ENCODE results near the gene FUT7. TPM values are rescaled to one million over a fixed set of nuclear protein-coding genes. Genes with fewer than 3 reads are reported as not detected.
"Not testable (repeated sequence)": the region's sequence is repeated elsewhere in the genome, so short reads cannot be mapped to it uniquely, and the experiment has no call there.

Gene FUT7
- total RNA-seq, 1 donor from 2014 or later: 5.0 TPM

DNA sequence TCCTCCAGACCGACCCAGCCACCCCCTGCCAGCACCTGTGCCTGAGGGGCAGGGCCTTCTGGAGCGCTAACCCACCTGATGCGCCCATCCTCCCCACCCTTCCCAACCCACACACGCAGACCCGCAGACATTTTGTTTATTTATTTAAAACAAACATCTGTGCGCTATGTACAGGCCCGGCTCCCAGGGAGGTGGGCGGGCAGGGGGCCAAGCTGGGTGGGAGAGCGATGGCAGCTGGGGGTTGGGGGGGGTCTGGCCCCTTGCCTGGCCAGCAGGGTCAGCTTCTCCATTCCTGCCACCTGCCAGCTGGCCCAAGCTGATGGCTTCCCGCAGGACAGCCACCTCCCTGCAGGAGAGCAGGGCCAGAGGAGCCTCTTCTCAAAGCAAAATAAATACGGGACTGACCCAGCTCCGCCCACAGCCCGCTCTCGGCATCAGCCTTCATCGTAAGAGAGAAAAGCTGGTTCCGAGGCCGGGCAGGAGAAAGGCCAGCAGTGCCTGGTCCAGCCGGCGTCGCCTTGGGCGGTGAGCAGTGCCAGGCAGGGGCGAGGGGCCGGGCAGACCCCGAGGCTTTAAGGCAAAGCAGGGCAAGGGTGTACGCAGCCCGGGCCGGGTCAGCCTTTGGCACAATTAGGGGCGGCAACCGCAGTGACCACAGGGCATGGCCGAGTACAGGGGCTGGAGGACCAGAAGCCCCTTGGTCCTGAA is 24.6 kb downstream of the FUT7 start:
- no peak for ATAC-seq (ENCODE audit: low read depth)
- intact Hi-C loops (cut with micrococcal nuclease): no loop called here
- ChIA-PET POLR2A (no interaction called here), CTCF (no interaction called here)
- Mint-ChIP-seq H3K36me3 (ENCODE audit: low read depth) (peaks cover 2% of the 10 kb centered on the region), H3K27me3 (no peaks in the 10 kb centered on the region), H3K9me3 (no peaks in the 10 kb centered on the region), H3K4me1 (no peaks in the 10 kb centered on the region), H3K27ac (no peak overlapping the region), H3K4me3 (no peak overlapping the region)
- DNase-seq: no peak
- TF ChIP-seq, protein P1, sequence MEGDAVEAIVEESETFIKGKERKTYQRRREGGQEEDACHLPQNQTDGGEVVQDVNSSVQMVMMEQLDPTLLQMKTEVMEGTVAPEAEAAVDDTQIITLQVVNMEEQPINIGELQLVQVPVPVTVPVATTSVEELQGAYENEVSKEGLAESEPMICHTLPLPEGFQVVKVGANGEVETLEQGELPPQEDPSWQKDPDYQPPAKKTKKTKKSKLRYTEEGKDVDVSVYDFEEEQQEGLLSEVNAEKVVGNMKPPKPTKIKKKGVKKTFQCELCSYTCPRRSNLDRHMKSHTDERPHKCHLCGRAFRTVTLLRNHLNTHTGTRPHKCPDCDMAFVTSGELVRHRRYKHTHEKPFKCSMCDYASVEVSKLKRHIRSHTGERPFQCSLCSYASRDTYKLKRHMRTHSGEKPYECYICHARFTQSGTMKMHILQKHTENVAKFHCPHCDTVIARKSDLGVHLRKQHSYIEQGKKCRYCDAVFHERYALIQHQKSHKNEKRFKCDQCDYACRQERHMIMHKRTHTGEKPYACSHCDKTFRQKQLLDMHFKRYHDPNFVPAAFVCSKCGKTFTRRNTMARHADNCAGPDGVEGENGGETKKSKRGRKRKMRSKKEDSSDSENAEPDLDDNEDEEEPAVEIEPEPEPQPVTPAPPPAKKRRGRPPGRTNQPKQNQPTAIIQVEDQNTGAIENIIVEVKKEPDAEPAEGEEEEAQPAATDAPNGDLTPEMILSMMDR (IDR thresholded peaks at IDR 0.05): no peak

DNA sequence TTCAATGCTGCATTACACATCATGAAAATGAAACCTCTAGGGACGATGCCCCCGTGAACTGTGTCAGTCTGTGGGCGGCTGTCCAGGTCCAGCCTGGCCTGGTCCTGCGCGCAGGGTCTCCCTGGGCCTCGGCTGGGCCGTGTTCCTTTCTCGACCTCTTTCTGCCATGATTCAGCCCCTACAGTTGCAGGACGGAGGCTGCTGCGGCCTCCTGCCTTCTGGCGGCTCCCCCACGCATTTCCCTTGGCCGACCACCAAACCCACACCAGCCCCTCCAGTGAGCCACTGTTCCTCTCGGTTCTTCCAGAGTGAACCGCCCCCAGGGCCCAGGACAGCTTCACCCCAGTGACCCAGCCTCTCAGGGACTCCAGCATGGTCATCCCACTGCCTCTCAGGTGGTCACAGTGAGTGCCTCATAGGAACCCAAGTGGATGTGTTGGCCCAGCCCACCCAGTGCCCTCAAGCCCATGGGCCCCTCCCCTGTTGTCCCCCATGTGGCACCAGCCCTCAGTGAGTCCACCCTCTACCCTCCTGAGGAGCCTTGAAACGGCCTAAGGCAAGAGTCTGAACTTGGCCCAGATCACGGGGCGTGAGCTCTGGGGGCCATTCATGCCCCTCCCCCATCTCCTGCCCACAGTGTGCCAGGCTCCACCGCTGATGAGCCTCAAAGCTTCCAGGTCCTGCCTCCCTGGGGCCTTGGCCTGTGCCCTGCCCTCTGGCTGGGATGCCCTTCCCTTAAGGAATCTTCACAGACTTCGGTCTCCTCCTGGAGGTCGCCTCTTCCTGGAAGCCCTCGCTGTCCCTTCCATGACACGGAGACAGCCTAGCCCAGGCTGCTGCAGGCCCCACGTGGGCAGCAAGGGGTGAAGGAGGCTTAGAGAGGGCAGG is 25.5 kb downstream of the FUT7 start:
- H3K4me3 Mint-ChIP-seq: no peak overlapping the region
- no peaks in the 10 kb centered on the region for H3K27me3 Mint-ChIP-seq
- no peaks in the 10 kb centered on the region for H3K9me3 Mint-ChIP-seq
- intact Hi-C loops (cut with micrococcal nuclease): no loop called here
- ChIA-PET POLR2A (no interaction called here), CTCF (no interaction called here)
- TF ChIP-seq, protein P1 (IDR thresholded peaks at IDR 0.05): no peak
- no peak overlapping the region for H3K27ac Mint-ChIP-seq
- no peaks in the 10 kb centered on the region for H3K36me3 Mint-ChIP-seq (ENCODE audit: low read depth)
- peaks cover 1% of the 10 kb centered on the region for H3K4me1 Mint-ChIP-seq
- DNase-seq (no peak), ATAC-seq (ENCODE audit: low read depth) (no peak)

- ChIA-PET POLR2A (interaction anchor here (0.6 kb wide), 1 partner anchor 30 kb away, joined by 3 read pairs; no protein-coding TSS in a partner anchor), CTCF (interaction anchor here (0.7 to 1.0 kb wide), 2 partner anchors 31 to 87 kb away, joined by 3 to 7 read pairs; no protein-coding TSS in a partner anchor)
- not testable (repeated sequence) for DNase-seq; H3K9me3 Mint-ChIP-seq; H3K36me3 Mint-ChIP-seq (ENCODE audit: low read depth); H3K4me3 Mint-ChIP-seq; H3K27me3 Mint-ChIP-seq; H3K27ac Mint-ChIP-seq; ATAC-seq (ENCODE audit: low read depth)
- intact Hi-C loops (cut with micrococcal nuclease): loop anchor here (1.0 kb wide), 1 partner anchor 31 kb away; no protein-coding TSS in a partner anchor
- peaks cover 22% of the 10 kb centered on the region for H3K4me1 Mint-ChIP-seq
Observed at GRCh38 chr9:137004285-137004684, 27.6 kb downstream of the FUT7 start.

DNA sequence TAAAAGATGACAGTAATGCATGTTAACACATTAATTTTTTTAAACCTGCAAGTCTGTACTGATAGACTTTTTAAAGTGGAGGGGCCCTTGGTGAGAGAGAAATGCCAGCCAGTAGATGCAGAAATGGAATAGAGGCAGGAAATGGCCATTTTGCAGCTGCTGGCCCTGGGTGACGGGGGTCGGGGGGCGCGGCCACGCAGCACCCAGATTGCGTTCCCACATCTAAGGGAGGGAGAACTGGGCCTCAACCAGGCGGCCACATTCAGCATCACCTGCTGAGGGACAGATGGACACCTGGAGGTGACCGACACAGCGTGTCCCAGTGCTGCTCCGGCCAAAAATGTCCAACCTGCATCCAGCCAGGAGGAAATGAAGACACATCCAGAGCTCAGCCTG is 29.2 kb downstream of the FUT7 start:
- ATAC-seq (ENCODE audit: low read depth) (no peak), DNase-seq (no peak)
- POLR2A ChIA-PET: interaction anchor here (3.3 kb wide), 1 partner anchor 11 kb away, joined by 38 read pairs; the partner anchor contains the start of gene PAXX
- intact Hi-C loops (cut with micrococcal nuclease): no loop called here
- Mint-ChIP-seq H3K27me3 (no peaks in the 10 kb centered on the region), H3K4me3 (no peak overlapping the region), H3K4me1 (peaks cover 37% of the 10 kb centered on the region), H3K27ac (no peak overlapping the region), H3K36me3 (ENCODE audit: low read depth) (no peaks in the 10 kb centered on the region), H3K9me3 (no peaks in the 10 kb centered on the region)
- CTCF ChIA-PET: interaction anchor here (1.4 to 1.5 kb wide), 2 partner anchors 33 to 36 kb away, joined by 3 to 8 read pairs; no protein-coding TSS in a partner anchor
- TF ChIP-seq, protein P1 (IDR thresholded peaks at IDR 0.05): no peak

DNA sequence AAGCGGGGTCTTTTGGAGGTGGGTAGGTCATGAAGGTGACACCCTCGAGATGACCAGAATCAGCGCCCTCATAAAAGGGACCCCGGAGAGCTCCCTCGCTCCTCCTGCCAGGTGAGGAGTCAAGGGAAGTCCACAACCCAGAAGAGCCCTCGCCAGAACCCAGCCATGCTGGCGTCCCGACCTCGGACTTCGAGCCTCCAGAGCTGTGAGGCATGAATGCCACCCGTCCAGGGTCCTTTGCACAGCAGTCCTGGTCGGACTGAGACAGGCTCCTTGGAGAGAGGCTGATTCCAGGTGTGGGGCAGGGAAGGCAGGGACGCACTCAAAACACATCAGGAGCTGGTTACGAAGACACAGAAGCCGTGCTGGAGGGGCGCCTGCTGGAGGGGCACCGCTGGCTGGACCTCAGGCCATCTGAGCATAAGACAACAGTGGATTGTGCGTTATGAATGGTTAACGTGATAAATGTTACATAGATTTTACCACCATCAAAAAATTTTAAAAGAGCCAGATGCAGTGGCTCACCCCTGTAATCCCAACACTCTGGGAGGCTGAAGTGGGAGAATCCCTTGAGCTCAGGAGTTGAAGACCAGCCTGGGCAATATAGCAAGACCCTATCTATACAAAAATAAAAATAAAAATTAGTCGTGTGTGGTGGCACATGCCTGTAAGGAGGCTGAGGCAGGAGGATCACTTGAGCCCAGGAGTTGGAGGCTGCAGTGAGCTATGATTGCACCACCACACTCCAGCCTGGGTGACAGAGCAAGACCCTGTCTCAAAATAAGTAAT is 29.8 kb downstream of the FUT7 start:
- H3K36me3 Mint-ChIP-seq (ENCODE audit: low read depth): no peaks in the 10 kb centered on the region
- CTCF ChIA-PET: interaction anchor here (1.5 to 2.3 kb wide), 2 partner anchors 27 to 33 kb away, joined by 8 read pairs; no protein-coding TSS in a partner anchor

More for the DNA sequence above, 29.8 kb downstream of the FUT7 start:
- Mint-ChIP-seq H3K4me1 (peaks cover 43% of the 10 kb centered on the region), H3K27ac (no peak overlapping the region), H3K4me3 (no peak overlapping the region), H3K9me3 (no peaks in the 10 kb centered on the region), H3K27me3 (no peaks in the 10 kb centered on the region)
- DNase-seq (no peak), ATAC-seq (ENCODE audit: low read depth) (no peak)
- intact Hi-C loops (cut with micrococcal nuclease): no loop called here
- POLR2A ChIA-PET: interaction anchor here (0.7 to 3.3 kb wide), 3 partner anchors 10 to 272 kb away, joined by 8 to 38 read pairs (median 12); partner anchors contain the start of gene PAXX
- TF ChIP-seq, protein P1 (IDR thresholded peaks at IDR 0.05): no peak

All from activated B cell treated with CpG ODN at 0.5 μM for 24 hours (primary cell).